HuH-7 (cell line): ENCODE measurements around the gene SH3TC1.
A peak's percentile ranks its signal among the peaks of the same experiment; 100 is the strongest.

Source experiments
- DNase-seq: peaks from one replicate; pipeline ENCODE4 v3.0.0; 2011; ENCODE audit warnings: low spot score

Gene SH3TC1

GRCh38 chr4:8180310-8181093 is 18.6 kb upstream of the SH3TC1 start:
- DNase-seq: no peak

GRCh38 chr4:8181119-8181518 is 18.0 kb upstream of the SH3TC1 start:
- DNase-seq: no peak

- peak; percentile 73 for DNase-seq
These were observed 17.2 kb upstream of the SH3TC1 start for GRCh38 chr4:8181844-8182243.

GRCh38 chr4:8182294-8182693 is 16.8 kb upstream of the SH3TC1 start:
- DNase-seq: no peak

GRCh38 chr4:8182858-8183725 is 16.0 kb upstream of the SH3TC1 start:
- no peak for DNase-seq

GRCh38 chr4:8184061-8184460 is 15.0 kb upstream of the SH3TC1 start:
- no peak for DNase-seq

- no peak for DNase-seq
These were observed 13.8 kb upstream of the SH3TC1 start for GRCh38 chr4:8185295-8185694.

- DNase-seq: no peak
These were observed 13.2 kb upstream of the SH3TC1 start for GRCh38 chr4:8185930-8186329.

GRCh38 chr4:8188085-8188484 is 11.0 kb upstream of the SH3TC1 start:
- no peak for DNase-seq

- DNase-seq: no peak
These were observed 10.1 kb upstream of the SH3TC1 start for GRCh38 chr4:8188743-8189550.

- no peak for DNase-seq
These were observed 9.3 kb upstream of the SH3TC1 start for GRCh38 chr4:8189551-8190466.

GRCh38 chr4:8191136-8191747 is 7.8 kb upstream of the SH3TC1 start:
- DNase-seq: no peak

- peak; percentile 90 for DNase-seq
These were observed 6.0 kb upstream of the SH3TC1 start for GRCh38 chr4:8192748-8193738.

GRCh38 chr4:8194306-8195242 is 4.5 kb upstream of the SH3TC1 start:
- no peak for DNase-seq

GRCh38 chr4:8195431-8195830 is 3.7 kb upstream of the SH3TC1 start:
- no peak for DNase-seq

GRCh38 chr4:8195841-8196458 is 3.1 kb upstream of the SH3TC1 start:
- DNase-seq: no peak

- no peak for DNase-seq
These were observed 1.6 kb upstream of the SH3TC1 start for GRCh38 chr4:8197521-8197920.
